ENCODE measurements around the gene ADSS1. TPM values are rescaled to one million over a fixed set of nuclear protein-coding genes. Genes with fewer than 3 reads are reported as not detected.

The ADSS1 gene
- total RNA-seq, 1 donor = 4.3 TPM

GRCh38 chr14:104676694-104677511 is 47.1 kb upstream of the ADSS1 start:
- peak overlapping the region; percentile 89 for H3K4me2 ChIP-seq (ENCODE audit: insufficient read depth, low read length)
- peak overlapping the region; percentile 74 for H2AFZ ChIP-seq (ENCODE audit: low read length)

GRCh38 chr14:104677512-104678332 is 46.3 kb upstream of the ADSS1 start:
- peaks cover 32% of the 10 kb centered on the region for H3K4me1 ChIP-seq (ENCODE audit: insufficient read depth, low read length)

More at GRCh38 chr14:104676694-104677511, 47.1 kb upstream of the ADSS1 start:
- peak overlapping the region; percentile 79 for H3K4me3 ChIP-seq (ENCODE audit: insufficient read depth, low read length)
- peaks cover 26% of the 10 kb centered on the region for H3K4me1 ChIP-seq (ENCODE audit: insufficient read depth, low read length)
- DNase-seq (ENCODE audit: insufficient read length, low spot score, missing footprints) = peak; percentile 69
- H3K9me3 ChIP-seq (ENCODE audit: low read depth, low read length) = no peaks in the 10 kb centered on the region
- H3K79me2 ChIP-seq (ENCODE audit: insufficient read depth, low read length) = no peaks in the 10 kb centered on the region
- no peaks in the 10 kb centered on the region for H3K36me3 ChIP-seq (ENCODE audit: insufficient read depth, low read length)
- H3K27me3 ChIP-seq (ENCODE audit: insufficient read depth, low read length) = no peaks in the 10 kb centered on the region
- no peaks in the 10 kb centered on the region for H4K20me1 ChIP-seq (ENCODE audit: insufficient read depth, low read length)
- TF ChIP-seq CTCF (IDR thresholded peaks at IDR 0.05; ENCODE audit: extremely low read depth, low read depth, low read length) = no peak
- peak overlapping the region; percentile 80 for H3K27ac ChIP-seq (ENCODE audit: low read depth, low read length)

GRCh38 chr14:104678346-104678745 is 45.7 kb upstream of the ADSS1 start:
- H3K4me3 ChIP-seq (ENCODE audit: insufficient read depth, low read length) = peak overlapping the region; percentile 79
- DNase-seq (ENCODE audit: insufficient read length, low spot score, missing footprints) = peak; percentile 92
- H3K4me2 ChIP-seq (ENCODE audit: insufficient read depth, low read length) = peak overlapping the region; percentile 89
- H4K20me1 ChIP-seq (ENCODE audit: insufficient read depth, low read length) = no peaks in the 10 kb centered on the region
- H3K4me1 ChIP-seq (ENCODE audit: insufficient read depth, low read length) = peaks cover 32% of the 10 kb centered on the region
- no peak for TF ChIP-seq CTCF (IDR thresholded peaks at IDR 0.05; ENCODE audit: extremely low read depth, low read depth, low read length)
- H3K36me3 ChIP-seq (ENCODE audit: insufficient read depth, low read length) = no peaks in the 10 kb centered on the region
- no peaks in the 10 kb centered on the region for H3K27me3 ChIP-seq (ENCODE audit: insufficient read depth, low read length)
- H3K27ac ChIP-seq (ENCODE audit: low read depth, low read length) = peak overlapping the region; percentile 80
- H3K9me3 ChIP-seq (ENCODE audit: low read depth, low read length) = no peaks in the 10 kb centered on the region
- H2AFZ ChIP-seq (ENCODE audit: low read length) = peak overlapping the region; percentile 74
- H3K79me2 ChIP-seq (ENCODE audit: insufficient read depth, low read length) = peaks cover 3% of the 10 kb centered on the region

More at GRCh38 chr14:104677512-104678332, 46.3 kb upstream of the ADSS1 start:
- Histone ChIP-seq H4K20me1 (ENCODE audit: insufficient read depth, low read length) (no peaks in the 10 kb centered on the region), H3K4me2 (ENCODE audit: insufficient read depth, low read length) (peak overlapping the region; percentile 89), H3K4me3 (ENCODE audit: insufficient read depth, low read length) (peak overlapping the region; percentile 79), H3K9me3 (ENCODE audit: low read depth, low read length) (no peaks in the 10 kb centered on the region), H2AFZ (ENCODE audit: low read length) (peak overlapping the region; percentile 74), H3K79me2 (ENCODE audit: insufficient read depth, low read length) (peaks cover 3% of the 10 kb centered on the region), H3K27ac (ENCODE audit: low read depth, low read length) (peak overlapping the region; percentile 80), H3K36me3 (ENCODE audit: insufficient read depth, low read length) (no peaks in the 10 kb centered on the region), H3K27me3 (ENCODE audit: insufficient read depth, low read length) (no peaks in the 10 kb centered on the region)
- no peak for TF ChIP-seq CTCF (IDR thresholded peaks at IDR 0.05; ENCODE audit: extremely low read depth, low read depth, low read length)
- DNase-seq (ENCODE audit: insufficient read length, low spot score, missing footprints) = peak; percentile 97
